SW480 (cell line): ENCODE measurements around the gene SLC9B1.
"Not testable (repeated sequence)": the region's sequence is repeated elsewhere in the genome, so short reads cannot be mapped to it uniquely, and the experiment has no call there.

Experiments used
- DNase-seq: peaks from one replicate; pipeline ENCODE4 v3.0.0-alpha.2; 2016; ENCODE audit warnings: low spot score

The SLC9B1 gene

DNA sequence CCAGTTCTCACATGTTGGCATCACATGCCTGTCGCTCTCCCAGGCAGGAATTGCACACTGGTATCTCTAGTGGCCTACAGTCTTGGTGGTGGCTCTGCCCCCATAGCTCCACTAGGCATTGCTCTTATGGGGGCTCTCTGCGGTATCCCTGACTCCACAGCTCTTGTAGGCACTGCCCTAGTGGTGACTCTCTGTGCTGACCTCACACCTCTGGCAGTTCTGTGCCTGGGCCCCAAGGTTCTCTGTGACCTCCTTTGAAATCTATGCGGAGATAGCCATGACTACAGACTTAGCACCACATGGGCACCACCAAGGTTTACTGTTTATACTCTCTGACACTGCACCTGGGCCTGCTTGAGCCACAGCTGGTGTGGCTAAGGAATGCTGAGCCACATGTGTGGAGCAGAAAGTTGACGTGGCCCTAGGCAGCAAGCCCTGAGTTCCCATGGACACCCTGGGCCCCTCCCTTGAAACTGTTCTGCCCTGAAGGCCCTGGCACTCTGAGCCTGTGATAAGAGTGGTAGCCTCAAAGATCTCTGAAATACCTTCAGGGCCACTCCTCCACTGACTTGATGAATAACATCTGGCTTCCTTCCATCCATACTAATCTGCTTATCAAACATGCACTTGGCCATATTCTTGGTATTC is 8.0 kb downstream of the SLC9B1 start:
- no peak for DNase-seq

DNA sequence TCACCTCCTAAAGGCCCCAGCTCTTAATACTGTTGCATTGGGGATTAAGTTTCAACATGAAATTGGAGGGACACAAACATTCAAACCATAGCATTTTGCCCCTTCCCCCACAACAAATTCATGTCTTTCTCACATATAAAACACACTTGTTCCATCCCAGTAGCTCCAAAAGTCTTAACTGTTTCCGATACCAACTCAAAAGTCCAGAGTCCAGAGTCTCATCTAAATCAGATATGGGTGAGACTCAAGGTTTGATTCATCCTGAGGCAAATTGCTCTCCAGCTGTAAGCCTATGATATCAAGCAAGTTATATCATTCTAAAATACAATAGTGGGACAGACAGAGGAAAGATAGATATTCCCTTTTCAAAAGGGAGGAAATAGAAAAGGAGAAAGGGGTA is 8.7 kb downstream of the SLC9B1 start:
- DNase-seq: no peak

GRCh38 chr4:103008875-103009729 is 10.4 kb downstream of the SLC9B1 start:
- DNase-seq: peak; percentile 58

DNA sequence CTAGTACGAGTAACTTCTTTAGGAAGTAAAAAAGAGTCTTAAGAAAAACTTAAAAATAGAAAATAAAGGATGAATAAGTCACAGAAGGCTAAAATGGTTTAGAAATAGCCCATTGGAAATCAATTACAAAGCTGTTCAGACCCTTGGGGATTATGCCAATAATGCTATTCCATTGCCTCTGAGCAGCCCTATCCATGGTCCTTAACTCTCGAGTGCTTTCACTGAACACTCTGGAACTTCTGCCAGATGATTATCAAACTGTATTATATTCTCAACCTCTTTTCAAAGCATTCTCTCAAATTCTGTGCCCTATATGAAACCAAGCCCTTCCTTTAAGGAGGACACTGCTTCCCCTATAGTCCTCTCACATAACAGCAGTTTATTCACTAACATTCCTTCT is 17.0 kb downstream of the SLC9B1 start:
- DNase-seq: no peak

- DNase-seq: no peak
These were observed 24.7 kb downstream of the SLC9B1 start for GRCh38 chr4:102994803-102995202.

GRCh38 chr4:102993985-102994384 is 25.5 kb downstream of the SLC9B1 start:
- not testable (repeated sequence) for DNase-seq

DNA sequence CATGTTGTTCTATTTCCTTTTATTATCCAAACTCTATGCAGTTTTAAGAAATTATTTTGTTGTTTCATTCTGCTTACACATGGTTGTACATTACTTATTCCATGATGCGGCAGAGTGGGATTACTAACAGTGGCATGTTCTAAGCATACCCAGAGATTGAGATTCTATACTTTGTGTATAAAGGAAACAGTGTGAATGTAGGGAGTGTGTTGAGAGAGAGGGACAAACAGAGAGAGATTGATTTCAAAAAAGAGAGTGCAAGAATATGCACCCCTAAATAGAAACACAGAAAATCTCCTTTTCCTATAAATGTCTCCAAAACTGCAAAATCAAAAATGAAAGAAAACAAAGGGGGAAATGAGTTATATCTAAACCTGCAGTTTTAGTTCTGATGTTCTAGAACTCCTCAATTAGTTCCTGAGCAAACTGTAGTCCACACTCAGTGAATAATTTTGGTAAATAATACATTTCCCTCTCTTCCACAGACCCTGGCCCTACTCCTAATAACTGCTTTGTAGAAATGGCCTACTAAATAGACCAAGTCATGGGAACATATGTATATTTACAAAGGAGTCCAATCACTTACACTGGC is 31.0 kb downstream of the SLC9B1 start:
- no peak for DNase-seq

GRCh38 chr4:102981005-102981404 is 38.5 kb downstream of the SLC9B1 start:
- DNase-seq: no peak

DNA sequence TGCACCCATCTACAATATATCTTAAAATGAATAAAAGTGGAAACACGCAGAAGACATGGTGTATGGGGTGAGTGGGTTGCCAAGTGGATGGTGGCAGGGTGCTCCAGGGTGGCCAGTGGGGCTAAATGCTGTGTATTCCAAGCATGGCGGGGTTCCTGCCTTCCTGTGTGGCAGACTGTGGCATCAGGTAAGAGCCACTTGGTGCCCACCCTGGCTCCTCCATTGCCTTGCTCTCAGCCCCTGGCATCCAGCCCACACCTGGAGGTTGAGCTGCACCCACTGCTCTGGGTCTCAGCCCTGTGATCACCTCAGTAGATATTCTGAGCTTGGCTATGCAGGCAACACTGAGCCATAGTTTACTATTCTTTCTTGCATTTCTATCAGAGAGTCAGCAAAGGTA is 57.7 kb downstream of the SLC9B1 start:
- not testable (repeated sequence) for DNase-seq

- DNase-seq: no peak
These were observed 60.0 kb downstream of the SLC9B1 start for GRCh38 chr4:102959496-102959895.

DNA sequence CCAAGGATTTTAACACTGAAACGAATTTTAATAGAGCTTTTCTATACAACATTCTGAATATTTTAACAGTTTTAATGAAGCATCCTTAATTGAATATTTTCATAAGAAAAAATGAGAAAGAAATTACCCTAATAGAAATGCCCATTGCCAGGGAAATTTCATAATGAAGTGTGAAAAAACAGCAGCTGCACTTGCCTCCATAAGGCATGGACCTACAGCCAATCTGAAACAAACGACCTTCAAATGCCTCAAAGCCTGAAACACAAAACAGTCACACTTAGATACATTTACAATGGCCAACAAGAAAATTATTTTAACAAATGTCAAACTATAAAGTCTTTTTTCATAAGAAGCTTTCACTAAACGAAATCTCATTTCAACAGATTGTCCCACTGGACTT is 74.4 kb downstream of the SLC9B1 start:
- DNase-seq: no peak

GRCh38 chr4:102938063-102938462 is 81.4 kb downstream of the SLC9B1 start:
- DNase-seq: not testable (repeated sequence)

- no peak for DNase-seq
These were observed 83.8 kb downstream of the SLC9B1 start for GRCh38 chr4:102935716-102936115.

DNA sequence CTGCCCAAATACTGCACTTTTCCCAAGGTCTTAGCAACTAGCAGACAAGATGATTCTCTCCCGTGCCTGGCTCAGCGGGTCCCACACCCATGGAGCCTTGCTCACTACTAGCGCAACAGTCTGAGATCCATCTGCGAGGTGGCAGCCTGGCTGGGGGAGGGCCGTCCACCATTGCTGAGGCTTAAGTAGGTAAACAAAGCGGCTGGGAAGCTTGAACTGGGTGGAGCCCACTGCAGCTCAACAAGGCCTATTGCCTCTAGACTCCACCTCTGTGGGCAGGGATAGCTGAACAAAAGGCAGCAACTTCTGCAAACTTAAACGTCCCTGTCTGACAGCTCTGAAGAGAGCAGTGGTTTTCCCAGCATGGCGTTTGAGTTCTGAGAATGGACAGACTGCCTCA is 99.8 kb downstream of the SLC9B1 start:
- DNase-seq: not testable (repeated sequence)

DNA sequence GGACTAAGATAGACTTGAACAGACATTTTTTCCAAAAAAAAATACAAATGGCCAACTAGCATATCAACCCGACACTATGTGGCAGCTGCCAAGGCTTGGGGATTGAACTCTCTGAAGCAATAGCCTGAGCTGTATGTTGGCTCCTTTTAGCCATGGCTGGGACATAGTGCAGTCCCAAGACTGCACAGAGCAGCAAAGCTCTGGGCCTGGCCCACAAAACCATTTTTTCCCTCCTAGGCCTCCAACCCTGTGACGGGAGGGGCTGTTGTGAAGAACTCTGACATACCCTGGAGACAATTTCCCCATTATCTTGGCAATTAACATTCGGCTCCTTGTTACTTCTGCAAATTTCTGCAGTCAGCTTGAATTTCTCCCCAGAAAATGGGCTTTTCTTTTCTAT is 100.6 kb downstream of the SLC9B1 start:
- no peak for DNase-seq

- no peak for DNase-seq
These were observed 117.7 kb downstream of the SLC9B1 start for GRCh38 chr4:102901804-102902203.

DNA sequence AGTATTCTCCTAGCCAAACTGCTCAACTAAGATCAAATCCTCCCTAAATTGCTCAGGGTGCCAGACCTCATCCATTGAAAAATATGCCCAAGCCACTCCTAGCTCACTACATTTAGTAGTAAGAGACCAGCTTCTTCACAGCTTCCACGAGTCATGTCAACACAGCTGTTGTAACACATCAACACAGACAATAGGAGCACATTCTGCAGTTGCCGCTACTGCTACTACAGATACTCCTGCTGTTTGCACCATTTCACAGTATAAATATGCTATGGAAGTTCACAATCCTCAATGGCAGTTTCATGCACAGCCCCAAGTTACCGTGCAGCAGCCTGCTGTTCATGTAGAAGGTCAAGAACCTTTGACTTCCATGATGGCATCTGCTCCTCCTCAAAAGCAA is 121.9 kb downstream of the SLC9B1 start:
- DNase-seq: not testable (repeated sequence)

DNA sequence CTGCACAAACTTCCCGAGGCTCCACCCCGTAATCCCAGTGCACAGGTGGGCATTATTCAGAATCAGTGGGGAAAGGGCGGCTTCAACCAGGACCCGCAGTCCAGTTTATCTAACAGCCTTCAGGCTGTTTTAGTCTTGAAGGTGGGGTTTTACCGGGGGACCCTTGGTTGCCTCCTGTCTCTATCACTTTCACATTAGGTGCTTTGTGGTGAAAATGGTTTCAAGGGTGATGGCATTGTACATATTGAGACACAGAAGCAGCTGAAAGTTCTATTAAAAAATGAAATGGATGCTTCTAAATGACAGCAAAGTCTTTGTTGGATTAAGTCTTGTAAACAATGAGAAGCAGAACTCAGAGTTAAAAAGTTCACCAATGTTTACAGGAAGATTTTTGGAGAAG is 123.0 kb downstream of the SLC9B1 start:
- DNase-seq: not testable (repeated sequence)

DNA sequence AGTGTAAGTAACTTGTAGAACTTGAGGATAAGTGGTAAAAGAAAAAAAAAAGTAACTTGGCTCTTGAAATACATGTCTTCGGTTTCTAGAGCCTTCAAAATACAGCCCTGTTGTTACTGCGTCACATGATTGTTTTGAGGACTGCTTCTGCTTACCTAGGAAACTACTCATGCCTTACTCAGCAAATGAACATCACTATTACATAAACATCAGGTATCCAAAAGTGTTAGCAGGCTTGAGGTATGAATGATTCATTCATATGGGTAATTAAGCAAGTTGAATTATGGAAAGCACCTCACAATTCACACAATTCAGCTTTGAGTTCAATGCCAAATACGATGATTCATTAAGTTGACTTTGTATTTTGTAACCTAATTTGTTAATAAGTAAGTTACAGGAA is 129.6 kb downstream of the SLC9B1 start:
- DNase-seq: peak; percentile 2

DNA sequence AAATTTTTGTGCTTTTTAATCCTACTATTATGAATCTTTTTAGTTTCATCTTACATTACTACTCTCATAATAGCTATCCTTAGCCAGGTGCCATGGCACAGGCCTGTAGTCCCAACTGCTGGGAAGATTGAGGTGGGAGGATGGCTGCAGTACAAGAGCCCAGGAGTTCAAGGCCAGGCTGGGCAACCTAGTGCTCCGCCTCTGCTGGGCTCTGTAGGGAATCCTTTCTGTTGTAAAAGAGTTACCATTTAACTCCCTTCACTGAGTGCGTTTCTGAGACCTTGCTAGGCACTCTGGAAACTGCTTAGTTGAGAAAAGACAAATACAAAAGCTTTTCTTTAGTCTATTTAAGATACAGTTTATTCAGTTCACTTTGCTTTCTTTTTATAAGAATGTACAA is 130.9 kb downstream of the SLC9B1 start:
- DNase-seq: not testable (repeated sequence)

DNA sequence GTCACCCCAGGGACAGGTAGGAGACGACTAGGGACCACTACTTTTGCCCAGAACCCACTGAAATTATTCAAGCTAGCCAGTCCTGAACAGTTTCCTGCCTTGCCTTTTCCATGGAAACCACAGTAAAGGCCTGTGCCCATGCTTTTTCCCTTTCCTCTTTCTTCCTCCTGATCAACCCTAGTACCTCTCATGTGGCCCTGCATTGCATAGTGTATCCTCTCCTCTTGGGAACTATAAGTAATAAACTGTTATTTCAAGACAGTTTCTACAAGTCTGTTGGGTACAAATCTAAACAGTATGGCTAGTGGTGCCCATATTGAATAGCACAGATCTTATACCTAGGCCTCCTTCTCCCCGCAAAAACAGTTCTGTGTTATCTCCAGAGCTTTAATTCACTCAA is 136.2 kb downstream of the SLC9B1 start:
- DNase-seq: no peak

DNA sequence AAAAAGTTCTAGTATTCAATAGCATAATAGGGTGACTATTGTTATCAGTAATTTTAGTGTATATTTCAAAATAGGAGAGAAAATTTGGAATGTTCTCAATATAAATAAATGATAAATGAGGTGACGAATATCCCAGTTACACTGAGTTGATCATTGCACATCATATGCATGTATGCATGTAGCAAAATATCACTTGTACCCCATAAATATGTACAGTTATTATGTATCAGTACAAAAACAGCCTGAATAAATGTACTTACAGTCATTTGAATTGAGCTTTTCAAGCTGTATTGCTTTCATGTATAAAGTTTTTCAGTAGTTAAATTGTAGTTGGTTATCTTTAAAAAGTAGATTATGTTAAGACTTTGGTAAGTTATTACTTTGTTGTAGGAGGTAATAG is 138.2 kb downstream of the SLC9B1 start:
- DNase-seq: no peak

DNA sequence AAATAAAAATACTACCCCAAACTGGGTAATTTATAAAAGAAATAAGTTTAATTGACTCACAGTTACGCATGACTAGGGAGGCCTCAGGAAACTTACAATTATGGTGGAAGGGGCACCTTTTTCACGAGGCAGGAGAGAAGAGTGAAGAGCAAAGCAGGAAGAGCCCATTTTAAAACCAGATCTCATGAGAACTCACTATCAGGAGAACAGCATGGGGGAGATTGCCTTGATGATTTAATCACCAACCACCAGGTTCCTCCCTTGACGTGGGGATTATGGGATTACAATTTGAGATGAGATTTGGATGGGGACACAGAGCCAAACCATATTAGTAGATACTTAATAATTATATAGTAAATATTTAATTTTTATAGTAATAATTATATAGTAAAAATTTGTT is 140.6 kb downstream of the SLC9B1 start:
- no peak for DNase-seq
